ENCODE data around the gene CHST6. TPM values are rescaled to one million over a fixed set of nuclear protein-coding genes. Genes with fewer than 3 reads are reported as not detected.

Gene CHST6
- polyA plus RNA-seq, 1 donor (not counting 4 experiments of a cell fraction or from before 2014, with no cell fraction given), result 0.14 TPM

- H2AFZ ChIP-seq (ENCODE audit: control insufficient read depth, low read length), result no peak overlapping the region
- DNase-seq (ENCODE audit: low read depth, low spot score) (no peak), FAIRE-seq (no peak)
- H3K4me2 ChIP-seq (ENCODE audit: control insufficient read depth, extremely low read depth, insufficient read depth, low read depth, low read length), result no peak overlapping the region
- H3K4me3 ChIP-seq (ENCODE audit: control insufficient read depth in 2 of 3, extremely low read depth in 1 of 3, insufficient read depth in 2 of 3, low read depth in 1 of 3, low read length in 3 of 3), result no peak overlapping the region
- no peaks in the 10 kb centered on the region for H3K9me1 ChIP-seq (ENCODE audit: control insufficient read depth, extremely low read depth, insufficient read depth, low read length)
- no peaks in the 10 kb centered on the region for H4K20me1 ChIP-seq (ENCODE audit: control insufficient read depth, extremely low read depth, insufficient read depth, low read length)
- H3K79me2 ChIP-seq (ENCODE audit: control insufficient read depth, insufficient read depth, low read length), result no peaks in the 10 kb centered on the region
- no peaks in the 10 kb centered on the region for H3K27me3 ChIP-seq (ENCODE audit: control insufficient read depth, extremely low read depth, insufficient read depth, low read length)
- peaks cover 28% of the 10 kb centered on the region for H3K4me1 ChIP-seq (ENCODE audit: control insufficient read depth, extremely low read depth, insufficient read depth, low read length)
- no peaks in the 10 kb centered on the region for H3K36me3 ChIP-seq (ENCODE audit: control insufficient read depth in 2 of 2, extremely low read depth in 1 of 2, insufficient read depth in 2 of 2, low read length in 2 of 2)
- H3K9me3 ChIP-seq (ENCODE audit: control insufficient read depth, low read depth, low read length), result no peaks in the 10 kb centered on the region
- H3K9ac ChIP-seq (ENCODE audit: control insufficient read depth, extremely low read depth, insufficient read depth, low read length), result no peak overlapping the region
- no peak for TF ChIP-seq EZH2 (IDR thresholded peaks at IDR 0.05; ENCODE audit: low read length)
- TF ChIP-seq CTCF (optimal IDR thresholded peaks at IDR 0.05 in 1 of 3, IDR thresholded peaks at IDR 0.05 in 1 of 3, conservative IDR thresholded peaks at IDR 0.05 in 1 of 3; ENCODE audit: extremely low read depth in 1 of 3, insufficient read depth in 2 of 3, low read length in 3 of 3), result no peak
- H3K27ac ChIP-seq (ENCODE audit: control insufficient read depth, insufficient read depth, low read length), result no peak overlapping the region
- dilution Hi-C loops (cut with MboI; ENCODE audit: extremely low pct_ligation_motif_present, low sequenced_read_pairs), result no loop called here
Observed at GRCh38 chr16:75478480-75479345, 16.5 kb downstream of the CHST6 start.

GRCh38 chr16:75477680-75478473, 17.4 kb downstream of the CHST6 start:
- H3K4me2 ChIP-seq (ENCODE audit: control insufficient read depth, extremely low read depth, insufficient read depth, low read depth, low read length), result peak overlapping the region; percentile 11
- no peak for DNase-seq (ENCODE audit: low read depth, low spot score)

More at GRCh38 chr16:75477680-75478473, 17.4 kb downstream of the CHST6 start:
- Histone ChIP-seq H3K36me3 (ENCODE audit: control insufficient read depth in 2 of 2, extremely low read depth in 1 of 2, insufficient read depth in 2 of 2, low read length in 2 of 2) (no peaks in the 10 kb centered on the region), H2AFZ (ENCODE audit: control insufficient read depth, low read length) (no peak overlapping the region), H3K27me3 (ENCODE audit: control insufficient read depth, extremely low read depth, insufficient read depth, low read length) (no peaks in the 10 kb centered on the region), H3K9me3 (ENCODE audit: control insufficient read depth, low read depth, low read length) (no peaks in the 10 kb centered on the region), H4K20me1 (ENCODE audit: control insufficient read depth, extremely low read depth, insufficient read depth, low read length) (no peaks in the 10 kb centered on the region), H3K9me1 (ENCODE audit: control insufficient read depth, extremely low read depth, insufficient read depth, low read length) (no peaks in the 10 kb centered on the region), H3K4me1 (ENCODE audit: control insufficient read depth, extremely low read depth, insufficient read depth, low read length) (peaks cover 19% of the 10 kb centered on the region), H3K79me2 (ENCODE audit: control insufficient read depth, insufficient read depth, low read length) (no peaks in the 10 kb centered on the region), H3K4me3 (ENCODE audit: control insufficient read depth in 2 of 3, extremely low read depth in 1 of 3, insufficient read depth in 2 of 3, low read depth in 1 of 3, low read length in 3 of 3) (no peak overlapping the region), H3K27ac (ENCODE audit: control insufficient read depth, insufficient read depth, low read length) (no peak overlapping the region), H3K9ac (ENCODE audit: control insufficient read depth, extremely low read depth, insufficient read depth, low read length) (no peak overlapping the region)
- FAIRE-seq, result no peak
- dilution Hi-C loops (cut with MboI; ENCODE audit: extremely low pct_ligation_motif_present, low sequenced_read_pairs), result no loop called here
- TF ChIP-seq CTCF (optimal IDR thresholded peaks at IDR 0.05 in 1 of 3, IDR thresholded peaks at IDR 0.05 in 1 of 3, conservative IDR thresholded peaks at IDR 0.05 in 1 of 3; ENCODE audit: extremely low read depth in 1 of 3, insufficient read depth in 2 of 3, low read length in 3 of 3) (no peak), EZH2 (IDR thresholded peaks at IDR 0.05; ENCODE audit: low read length) (no peak)

Measured in keratinocyte (primary cell).